GM12864 (cell line): ENCODE results near the gene NVL.

Source experiments
- DNase-seq: peaks from one replicate; pipeline ENCODE4 v3.0.0-alpha.2; 2011; ENCODE audit warnings: low read depth
- H3K4me3 ChIP-seq: 2 replicates; pipeline ENCODE4 v1.5.1; 2011; ENCODE audit warnings: mild to moderate bottlenecking, low read depth, low read length, control low read depth
- CTCF ChIP-seq: IDR thresholded peaks from 2 replicates; pipeline ENCODE4 v1.5.1; 2011; ENCODE audit warnings: low read depth, mild to moderate bottlenecking, moderate library complexity, low read length, control low read depth, inconsistent platforms; ENCODE audit errors: missing control alignments

Gene NVL

GRCh38 chr1:224300346-224300745 is 29.6 kb downstream of the NVL start:
- no peak for TF ChIP-seq CTCF
- no peak overlapping the region for H3K4me3 ChIP-seq
- DNase-seq: no peak

GRCh38 chr1:224298346-224299330 is 31.3 kb downstream of the NVL start:
- DNase-seq: no peak
- TF ChIP-seq CTCF: no peak
- no peak overlapping the region for H3K4me3 ChIP-seq

DNA sequence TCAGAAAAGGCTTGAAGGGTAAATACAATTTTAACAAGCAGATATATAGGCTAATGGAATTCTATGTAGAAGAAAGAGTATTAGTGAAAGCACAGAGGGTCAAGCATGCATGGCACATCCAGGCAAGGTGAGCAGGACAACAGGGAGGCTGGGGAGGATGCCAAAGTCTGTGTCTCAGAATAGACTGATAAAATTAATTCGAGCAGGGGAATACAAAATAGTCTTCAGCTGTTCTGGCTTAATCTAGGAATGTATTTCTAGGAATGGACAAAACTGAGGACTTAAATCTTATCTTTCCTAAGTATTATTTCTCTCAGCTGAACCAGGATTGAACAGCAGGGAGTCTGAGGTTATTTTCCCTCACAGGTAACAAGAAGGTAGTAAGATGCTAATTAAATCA is 35.2 kb downstream of the NVL start:
- TF ChIP-seq CTCF: no peak
- DNase-seq: no peak
- H3K4me3 ChIP-seq: no peak overlapping the region

DNA sequence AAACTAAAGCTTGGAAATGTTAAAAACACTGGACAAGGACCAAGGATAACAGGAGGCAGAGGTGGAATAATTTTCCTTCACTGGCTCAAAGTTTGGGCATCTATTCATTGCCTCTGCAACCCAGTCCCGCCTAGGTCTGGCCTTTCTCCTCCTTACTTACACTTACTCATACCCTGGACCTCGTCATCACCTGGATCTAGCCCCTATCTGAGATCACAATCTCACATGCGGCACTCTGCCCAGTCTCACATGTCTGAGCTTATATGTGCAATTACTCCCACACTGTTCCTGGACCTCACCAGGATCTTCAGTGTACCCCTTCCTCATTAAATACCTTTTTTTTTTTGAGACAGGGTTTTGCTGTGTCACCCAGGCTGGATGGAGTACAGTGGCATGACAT is 37.6 kb downstream of the NVL start:
- DNase-seq: no peak
- TF ChIP-seq CTCF: no peak
- no peak overlapping the region for H3K4me3 ChIP-seq

- no peak for DNase-seq
- H3K4me3 ChIP-seq: no peak overlapping the region
- TF ChIP-seq CTCF: no peak
Observed at GRCh38 chr1:224289396-224289795, 40.6 kb downstream of the NVL start.

GRCh38 chr1:224287714-224288113 is 42.3 kb downstream of the NVL start:
- DNase-seq: no peak
- TF ChIP-seq CTCF: no peak
- H3K4me3 ChIP-seq: no peak overlapping the region

DNA sequence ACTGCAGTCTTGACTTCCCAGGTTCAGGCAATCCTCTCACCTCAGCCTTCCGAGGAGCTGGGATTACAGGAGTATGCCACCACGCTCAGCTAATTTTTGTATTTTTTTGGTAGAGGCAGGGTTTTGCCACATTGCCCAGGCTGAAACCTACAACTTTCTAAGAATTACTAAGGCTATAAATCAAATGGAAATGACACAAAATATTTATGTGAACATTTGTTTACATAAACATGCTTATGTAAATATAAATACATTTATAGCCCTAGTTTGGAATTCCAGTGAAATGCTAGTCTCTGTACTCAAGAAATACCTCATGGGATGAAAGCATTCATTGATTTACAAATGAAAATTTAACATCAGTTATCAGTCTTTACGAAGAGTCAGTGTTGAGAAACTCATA is 47.8 kb downstream of the NVL start:
- no peak for TF ChIP-seq CTCF
- no peak overlapping the region for H3K4me3 ChIP-seq
- no peak for DNase-seq
